NOMO-1 (cell line): ENCODE data around the gene SLFN13.
"Not testable (repeated sequence)": the region's sequence is repeated elsewhere in the genome, so short reads cannot be mapped to it uniquely, and the experiment has no call there.

Experiments
- DNase-seq, 2 experiments: peaks; one replicate each; lab custom pipeline; 2025; ENCODE audit not compliant: unreplicated experiment in 2 of 2; lab: John Stamatoyannopoulos, UW

Gene SLFN13, protein sequence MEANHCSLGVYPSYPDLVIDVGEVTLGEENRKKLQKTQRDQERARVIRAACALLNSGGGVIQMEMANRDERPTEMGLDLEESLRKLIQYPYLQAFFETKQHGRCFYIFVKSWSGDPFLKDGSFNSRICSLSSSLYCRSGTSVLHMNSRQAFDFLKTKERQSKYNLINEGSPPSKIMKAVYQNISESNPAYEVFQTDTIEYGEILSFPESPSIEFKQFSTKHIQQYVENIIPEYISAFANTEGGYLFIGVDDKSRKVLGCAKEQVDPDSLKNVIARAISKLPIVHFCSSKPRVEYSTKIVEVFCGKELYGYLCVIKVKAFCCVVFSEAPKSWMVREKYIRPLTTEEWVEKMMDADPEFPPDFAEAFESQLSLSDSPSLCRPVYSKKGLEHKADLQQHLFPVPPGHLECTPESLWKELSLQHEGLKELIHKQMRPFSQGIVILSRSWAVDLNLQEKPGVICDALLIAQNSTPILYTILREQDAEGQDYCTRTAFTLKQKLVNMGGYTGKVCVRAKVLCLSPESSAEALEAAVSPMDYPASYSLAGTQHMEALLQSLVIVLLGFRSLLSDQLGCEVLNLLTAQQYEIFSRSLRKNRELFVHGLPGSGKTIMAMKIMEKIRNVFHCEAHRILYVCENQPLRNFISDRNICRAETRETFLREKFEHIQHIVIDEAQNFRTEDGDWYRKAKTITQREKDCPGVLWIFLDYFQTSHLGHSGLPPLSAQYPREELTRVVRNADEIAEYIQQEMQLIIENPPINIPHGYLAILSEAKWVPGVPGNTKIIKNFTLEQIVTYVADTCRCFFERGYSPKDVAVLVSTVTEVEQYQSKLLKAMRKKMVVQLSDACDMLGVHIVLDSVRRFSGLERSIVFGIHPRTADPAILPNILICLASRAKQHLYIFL

DNA sequence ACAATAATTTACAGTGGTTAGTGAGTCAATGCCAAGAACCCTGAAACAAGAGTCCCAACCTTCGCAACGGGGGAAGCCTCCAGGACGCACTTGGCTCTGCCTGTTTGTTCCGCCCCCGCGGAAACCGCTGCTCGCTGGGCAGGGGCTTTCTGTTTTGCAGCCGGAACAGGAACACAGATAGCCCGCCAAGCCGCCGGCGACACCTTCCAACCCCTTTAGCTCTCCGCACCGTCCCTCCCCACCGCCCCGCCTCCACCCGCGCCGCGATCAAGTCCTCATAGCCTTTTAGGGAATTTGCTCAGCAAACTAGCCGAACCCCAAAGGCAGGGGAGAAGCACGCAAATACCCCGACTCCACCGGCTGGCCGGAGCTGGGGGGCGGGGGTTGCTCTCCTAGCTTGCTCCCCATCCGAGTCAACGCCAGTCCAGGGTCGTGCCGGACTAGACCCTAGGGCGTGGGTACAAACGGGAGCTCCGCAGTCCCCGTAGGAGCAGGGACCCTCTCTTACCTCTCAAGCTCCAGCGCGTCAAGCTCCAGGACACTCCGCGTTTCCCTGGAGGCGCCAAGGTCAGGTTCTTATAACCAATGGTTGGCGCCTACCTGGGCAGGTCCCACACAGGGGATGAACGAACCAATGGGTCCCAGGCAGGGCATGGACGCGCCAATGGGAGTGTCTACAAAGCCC lies at the start of gene SLFN13:
Gene SLFN13 (minus strand): TSS at position 553 of the 685 bp plus-strand sequence. CDS start 3,086 bp downstream, outside the sequence.
- peak; percentile 88 to 92 for DNase-seq

DNA sequence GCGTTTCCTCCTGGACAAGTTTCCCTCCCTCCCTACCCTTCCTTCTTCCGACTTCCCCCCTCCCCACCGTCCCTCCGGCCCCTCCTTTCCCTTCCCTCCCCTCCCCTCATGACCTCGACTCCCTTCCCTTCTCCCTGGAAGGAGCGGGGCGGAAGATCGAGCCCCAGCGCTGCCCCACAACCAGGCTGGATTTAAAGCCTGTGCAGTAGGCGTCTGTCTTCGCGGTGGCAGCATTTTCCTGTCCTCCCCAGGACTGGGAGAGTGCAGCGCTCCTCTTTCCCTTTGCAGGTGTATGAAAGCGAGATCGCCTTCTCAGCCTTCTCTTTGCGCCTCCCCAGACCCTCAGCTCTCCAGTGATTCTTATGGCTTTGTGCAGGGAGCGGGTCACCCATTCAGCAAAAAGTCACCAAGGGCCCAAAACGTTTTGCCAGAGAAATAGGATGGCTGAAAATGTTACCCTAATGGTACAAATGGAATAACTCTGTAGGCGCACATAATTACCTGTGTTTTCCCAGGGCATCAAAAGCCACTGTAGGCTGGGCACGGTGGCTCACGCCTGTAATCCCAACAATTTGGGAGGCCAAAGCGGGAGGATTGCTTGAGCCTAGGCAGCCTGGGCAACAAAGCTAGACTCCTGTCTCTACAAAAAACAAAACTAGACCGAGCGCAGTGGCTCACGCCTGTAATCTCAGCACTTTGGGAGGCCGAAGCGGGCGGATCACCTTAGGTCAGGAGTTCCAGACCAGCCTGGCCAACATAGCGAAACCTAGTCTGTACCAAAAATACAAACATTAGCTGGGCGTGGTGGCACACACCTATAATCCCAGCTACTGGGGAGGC lies 48.1 kb upstream of the SLFN13 start:
- no peak for DNase-seq

DNA sequence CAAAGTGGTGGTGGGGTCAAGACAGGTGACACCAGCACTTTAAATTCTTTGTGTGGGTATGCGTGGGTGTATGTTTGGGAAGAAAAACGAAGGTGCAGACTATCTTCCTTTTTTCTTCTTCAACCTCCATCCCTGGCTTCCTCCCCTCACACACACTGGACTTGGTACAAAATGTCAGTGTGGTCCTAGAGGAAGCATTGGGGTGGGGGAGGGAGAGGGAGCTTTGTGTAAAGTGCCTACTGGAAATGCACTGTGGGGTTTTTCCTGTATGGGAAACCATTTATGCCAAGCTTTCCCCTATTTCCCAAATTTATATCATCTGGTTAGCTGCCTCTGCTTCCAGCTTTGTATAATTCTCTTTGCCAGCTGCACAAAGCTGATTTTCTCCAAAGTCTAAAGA lies 44.5 kb upstream of the SLFN13 start:
- no peak for DNase-seq

DNA sequence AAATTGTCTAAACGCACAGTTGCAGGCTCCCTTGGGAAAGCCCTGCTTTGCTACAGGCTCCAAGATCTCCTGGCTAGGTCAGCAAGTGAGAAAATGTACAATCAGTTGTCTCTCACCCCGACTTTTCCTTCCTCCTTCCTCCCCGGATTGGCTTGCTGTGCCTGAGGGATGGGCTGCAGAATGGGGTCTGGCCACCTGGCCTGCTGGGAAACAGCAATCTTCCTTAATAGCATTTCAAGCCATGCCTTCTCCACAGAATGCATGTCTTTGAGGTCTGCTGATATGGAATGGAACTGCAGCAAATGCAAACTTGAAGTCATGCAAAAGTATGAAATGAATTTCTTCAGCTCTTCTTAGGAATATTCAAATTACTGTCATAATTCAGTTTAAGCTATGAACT lies 42.9 kb upstream of the SLFN13 start:
- DNase-seq, result no peak

DNA sequence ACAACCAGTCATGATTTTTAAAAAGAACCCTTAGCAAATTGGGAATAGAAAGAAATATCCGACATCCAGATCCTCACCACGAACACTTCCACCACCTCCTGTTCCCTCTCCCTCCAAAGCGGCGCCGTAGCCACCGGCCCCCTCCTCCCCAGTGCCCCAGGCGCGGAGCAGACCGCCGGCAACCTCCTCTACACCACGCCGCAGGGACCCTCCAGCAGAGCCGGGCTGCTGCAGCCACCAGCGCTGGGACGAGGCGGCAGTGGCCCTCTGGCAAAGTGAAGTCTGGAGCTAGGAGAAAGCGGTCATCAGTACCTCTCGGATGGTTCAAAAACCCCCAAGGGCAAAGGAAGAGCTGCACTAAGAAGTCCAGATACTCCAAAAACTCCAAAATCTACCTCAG lies 41.4 kb upstream of the SLFN13 start:
- DNase-seq, result no peak

DNA sequence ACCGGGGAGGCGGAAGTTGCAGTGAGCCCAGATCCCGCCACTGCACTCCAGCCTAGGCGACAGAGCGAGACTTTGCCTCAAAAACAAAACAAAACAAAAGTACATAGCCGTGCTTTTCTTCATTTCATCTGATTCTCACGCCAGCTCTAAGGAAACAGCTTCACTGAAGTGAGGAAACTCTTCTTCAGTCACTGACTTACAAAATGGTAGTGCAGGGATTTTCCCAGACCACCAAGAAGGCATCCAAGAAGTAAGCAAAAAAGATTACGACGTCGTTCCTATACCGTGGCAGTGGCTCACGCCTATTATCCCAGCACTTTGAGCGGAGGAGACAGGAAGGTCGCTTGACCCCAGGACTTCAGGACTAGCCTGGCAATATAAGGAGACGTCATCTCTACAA lies 40.4 kb upstream of the SLFN13 start:
- no peak for DNase-seq

DNA sequence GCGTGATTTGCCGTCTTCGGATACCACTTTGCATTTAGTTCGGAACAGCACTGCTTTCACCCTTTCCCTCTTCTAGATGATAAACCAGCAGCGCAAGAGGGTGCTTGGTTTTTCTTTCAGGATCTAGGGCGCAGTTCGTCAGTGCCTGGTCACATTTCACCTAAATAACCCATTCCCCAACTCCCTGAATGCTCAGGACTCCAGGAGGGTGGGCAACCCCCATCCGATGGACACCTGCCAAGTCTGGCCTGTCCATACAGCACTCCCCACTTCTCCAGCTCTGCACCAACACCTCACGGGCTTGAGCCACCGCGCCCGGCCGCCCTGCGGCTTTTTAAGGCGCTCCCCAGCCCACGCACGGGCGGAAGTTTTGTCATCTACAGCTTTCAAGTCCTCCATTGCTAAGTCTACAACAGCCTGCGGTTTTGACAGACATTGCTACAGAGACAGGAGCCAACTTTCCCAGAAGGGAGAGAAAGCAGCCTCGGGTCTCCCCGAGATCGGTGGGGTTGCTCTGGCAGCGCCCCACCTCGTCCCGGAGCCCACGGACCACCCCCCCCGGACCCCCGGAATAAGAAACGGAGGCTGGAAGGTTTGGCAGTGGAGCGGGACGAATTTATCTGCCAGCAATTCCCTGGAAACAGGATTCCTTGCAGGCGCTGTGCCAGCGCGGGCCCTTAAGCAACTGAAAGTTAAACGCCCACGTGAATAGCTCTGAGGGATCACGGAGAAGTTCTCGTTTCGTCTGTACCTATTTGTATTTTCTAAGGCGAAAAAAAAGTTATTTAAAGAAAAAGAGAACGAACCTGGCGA lies 38.6 kb upstream of the SLFN13 start:
- DNase-seq, result peak; percentile 71 to 83

DNA sequence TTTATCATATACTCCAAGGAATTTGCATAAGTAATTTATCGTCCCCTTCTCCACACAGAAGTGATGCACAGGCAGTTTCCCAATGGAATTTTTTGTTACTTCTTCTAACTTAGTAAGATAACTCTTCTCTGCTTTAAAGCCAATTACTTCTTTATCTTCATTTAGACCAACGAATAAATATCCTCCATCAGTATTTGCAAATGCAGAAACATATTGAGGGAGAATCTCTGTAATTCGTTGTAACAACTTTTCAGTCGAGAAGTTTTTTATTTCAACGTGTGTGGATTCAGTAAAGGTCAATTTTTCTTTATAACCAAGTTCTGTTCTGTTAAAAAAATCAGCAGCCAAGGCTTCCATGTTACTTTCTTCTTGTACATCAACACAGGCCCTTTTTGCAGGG lies 30.7 kb upstream of the SLFN13 start:
- DNase-seq, result no peak

DNA sequence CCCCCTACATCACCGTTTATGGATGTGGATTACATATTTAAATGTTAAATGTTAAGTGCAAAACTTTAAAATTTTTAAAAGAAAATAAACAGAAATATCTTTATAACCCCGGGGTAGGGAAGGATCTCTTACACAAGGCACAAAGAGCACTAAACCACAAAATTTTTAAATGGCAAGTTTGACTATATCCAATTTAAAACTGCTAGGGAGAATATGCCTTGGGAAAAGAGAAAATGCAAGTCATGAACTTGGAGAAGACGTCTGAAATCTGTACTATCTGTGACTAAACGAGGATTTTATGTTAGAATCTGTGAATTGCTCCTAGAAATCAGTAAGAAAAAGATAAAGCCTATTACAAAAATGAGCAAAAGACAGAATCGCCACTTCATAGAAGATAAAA lies 28.7 kb upstream of the SLFN13 start:
- DNase-seq, result no peak

DNA sequence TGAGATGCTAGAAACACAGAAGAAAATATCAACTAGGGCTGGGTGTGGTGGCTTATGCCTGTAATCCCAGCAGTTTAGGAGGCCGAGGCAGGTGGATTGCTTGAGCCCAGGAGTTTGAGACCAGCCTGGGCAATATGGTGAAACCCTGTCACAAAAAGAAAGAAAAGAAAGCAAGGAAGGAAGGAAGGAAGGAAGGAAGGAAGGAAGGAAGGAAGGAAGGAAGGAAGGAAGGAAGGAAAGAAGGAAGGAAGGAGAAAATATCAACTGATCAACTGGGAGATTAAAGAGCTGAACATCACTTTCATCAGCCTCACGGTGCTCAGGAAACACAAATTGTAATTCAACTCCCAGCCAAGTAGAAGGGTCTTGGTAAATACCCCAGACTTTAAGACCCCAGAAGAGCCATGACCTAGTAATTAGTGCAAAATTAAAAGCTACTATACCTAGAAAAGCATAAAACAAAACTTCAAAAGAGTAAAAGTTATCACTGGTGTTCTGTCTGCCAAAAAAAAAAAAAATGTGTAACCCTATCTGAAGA lies 27.8 kb upstream of the SLFN13 start:
- DNase-seq, result no peak

DNA sequence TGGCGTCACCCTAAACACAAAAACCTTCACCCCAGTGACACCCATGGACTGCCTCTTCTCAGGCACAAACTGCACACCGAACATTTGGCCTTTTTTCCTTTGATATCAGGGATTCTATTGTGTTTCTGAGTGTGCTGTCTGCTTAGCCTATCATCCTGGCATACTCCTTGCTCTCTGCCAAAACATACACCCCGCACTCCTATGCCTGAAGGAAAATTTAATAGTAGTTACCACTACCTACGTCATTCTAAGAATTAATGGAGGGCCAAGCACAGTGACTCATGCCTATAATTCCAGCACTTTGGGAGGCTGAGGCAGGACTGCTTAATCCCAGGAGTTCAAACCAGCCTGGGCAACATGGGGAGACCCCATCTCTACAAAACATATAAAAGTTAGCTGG lies 19.9 kb upstream of the SLFN13 start:
- no peak for DNase-seq

DNA sequence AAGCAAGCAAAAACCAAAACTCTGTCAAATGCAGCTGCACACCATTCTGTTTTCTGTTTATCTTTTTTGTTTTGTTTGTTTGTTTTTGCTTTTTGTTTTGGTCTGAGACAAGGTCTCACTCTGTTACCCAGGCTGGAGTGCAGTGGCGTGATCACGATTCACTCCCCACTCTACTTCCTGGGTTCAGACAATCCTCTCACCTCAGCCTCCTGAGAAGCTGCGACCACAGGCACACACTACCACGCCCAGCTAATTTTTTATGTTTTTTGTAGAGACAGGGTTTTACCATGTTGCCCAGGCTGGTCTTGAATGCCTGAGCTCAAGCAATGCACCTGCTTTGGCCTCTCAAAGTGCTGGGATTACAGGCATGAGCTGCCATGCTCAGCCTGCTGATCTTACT lies 19.3 kb upstream of the SLFN13 start:
- no peak for DNase-seq

DNA sequence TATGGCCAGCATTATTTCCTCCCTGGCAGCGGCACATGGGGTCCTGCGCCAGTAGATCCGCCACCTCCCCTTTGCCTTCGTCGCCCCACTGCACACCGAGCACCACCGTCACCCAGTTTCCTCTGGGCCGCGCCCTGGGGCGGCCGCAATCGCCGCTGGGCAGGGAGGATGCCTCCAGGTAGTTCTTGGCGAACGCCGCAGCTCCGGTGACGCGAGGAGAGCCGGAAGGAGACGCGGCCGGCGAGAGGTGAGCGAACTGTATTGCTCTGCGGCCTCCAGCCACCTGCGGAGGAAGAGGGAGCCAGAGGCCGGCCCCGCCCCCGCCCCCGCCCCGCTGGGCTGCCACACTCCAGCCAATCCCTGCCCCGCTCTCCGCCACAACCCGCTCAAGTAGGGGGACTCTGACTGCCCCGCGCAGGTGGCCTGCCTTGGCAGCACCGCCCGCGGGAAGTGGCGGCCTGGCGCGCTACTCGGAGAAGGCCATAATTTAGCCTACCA lies 11.8 kb upstream of the SLFN13 start:
- peak; percentile 4 to 17 for DNase-seq

DNA sequence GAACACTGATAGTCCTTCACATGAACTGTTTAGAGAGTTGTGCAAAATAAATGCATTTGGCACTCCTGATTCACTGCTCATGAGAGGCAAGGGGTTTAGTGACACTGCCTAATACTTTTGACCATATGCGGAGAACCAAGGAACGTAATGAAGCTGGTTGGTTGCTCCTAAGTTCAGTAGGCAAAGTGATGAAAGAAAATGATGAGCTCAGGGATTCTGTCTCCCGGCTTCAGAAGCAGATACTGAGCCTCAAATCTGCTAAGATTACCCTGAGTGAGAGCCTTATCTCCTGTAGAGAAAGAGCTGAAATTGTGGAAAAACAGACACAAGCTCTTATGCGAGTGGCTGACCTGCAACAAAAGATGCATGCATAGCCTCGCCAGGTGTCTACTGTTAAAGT lies 5.5 kb upstream of the SLFN13 start:
- not testable (repeated sequence) for DNase-seq

DNA sequence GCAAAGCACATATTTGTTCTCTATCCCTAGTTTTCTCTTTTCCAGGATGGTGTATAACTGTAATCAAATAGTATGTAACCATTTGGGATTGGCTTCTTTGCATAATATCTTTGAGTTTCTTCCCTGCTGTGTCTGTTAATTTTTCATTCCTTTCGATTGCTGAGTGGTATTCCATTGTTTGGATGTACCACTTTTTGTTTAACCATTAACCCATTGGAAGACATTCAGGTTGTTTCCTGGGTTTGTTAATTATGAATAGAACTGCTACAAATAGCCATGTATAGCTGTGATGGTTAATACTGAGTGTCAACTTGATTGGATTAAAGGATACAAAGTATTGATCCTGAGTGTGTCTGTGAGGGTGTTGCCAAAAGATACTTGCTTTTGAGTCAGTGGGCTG lies 4.6 kb upstream of the SLFN13 start:
- no peak for DNase-seq

DNA sequence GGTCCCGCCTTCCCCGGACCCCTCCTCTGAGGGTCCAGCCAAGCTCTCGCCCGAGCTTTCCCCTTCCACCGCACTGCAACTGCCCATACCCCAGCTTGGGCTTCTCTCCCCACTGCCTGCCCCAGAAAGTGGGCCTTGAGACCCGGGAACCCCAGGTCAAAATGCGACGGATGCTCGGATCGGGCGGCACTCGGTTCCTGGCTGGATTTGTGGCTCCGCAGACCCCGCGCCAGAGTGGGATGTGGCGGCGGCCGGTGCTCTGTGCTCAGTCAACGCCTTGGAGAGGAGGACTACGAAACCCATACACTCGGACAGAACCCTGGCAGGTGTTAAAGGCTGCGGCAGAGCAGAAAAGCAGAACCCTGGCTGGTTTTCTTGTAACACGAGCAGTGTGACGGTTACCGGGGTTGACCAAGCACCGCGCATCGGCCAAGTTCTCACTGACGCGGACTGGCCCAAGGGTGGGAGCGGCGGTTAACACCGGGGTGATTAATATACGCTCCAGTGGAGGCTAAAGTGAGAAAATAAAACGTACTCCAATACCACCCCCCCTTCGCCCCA lies 885 bp upstream of the SLFN13 start:
- DNase-seq, result peak; percentile 61

DNA sequence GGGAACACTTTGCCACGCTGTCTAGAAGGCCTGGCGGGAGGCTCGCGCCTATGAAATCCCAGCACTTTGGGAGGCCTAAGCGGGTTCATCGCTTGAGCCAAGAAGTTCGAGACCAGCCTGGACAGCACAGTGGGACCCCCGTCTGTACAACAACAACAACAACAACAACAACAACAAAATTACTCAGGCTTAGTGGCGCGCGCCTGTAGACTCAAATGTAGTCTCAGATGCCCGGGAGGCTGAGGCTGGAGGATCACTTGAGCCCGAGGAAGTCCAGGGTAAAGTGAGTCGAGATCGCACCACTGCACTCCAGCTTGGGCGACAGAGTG lies 297 bp upstream of the SLFN13 start:
- no peak for DNase-seq

DNA sequence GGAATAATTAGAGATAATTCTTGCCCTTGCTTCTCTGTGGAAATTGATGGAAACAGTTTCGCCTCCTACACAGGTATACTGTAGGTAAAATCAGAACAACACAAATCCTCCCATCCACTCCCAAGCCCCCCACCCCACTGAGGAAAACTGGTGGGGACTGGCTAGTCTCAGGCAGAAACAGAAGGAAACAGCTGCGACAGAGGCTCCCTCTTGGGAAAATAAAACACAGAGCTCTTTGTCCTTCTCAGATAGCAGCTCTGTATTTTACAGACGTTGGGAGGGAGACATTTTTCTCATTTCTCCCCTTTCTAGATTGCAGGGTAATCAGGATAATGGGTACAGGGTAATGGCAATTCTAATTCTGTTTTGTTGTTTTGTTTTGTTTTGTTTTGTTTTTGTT lies 1.1 kb downstream of the SLFN13 start:
- no peak for DNase-seq

DNA sequence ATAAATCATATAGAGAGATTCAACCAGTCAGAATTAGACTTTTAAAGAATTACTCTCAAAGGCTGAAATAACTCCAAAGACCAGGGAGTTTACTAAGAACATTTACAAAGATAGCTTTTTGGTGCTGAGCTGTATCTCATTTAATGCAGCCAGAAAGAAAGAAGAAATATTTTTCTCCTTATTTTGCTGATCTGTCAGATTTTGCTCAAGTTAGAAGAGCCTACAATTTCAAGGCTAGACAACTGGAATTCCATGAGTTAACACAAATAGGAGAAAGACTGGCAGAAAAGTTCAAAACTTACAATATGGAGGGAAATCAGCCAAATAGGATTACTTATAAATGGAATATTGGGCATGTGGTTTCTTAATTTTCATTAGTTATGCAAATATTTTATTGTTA lies 10.1 kb downstream of the SLFN13 start:
- DNase-seq, result no peak
